ENCODE data around the gene SLC2A1. TPM values are rescaled to one million over a fixed set of nuclear protein-coding genes. Genes with fewer than 3 reads are reported as not detected.

Gene SLC2A1
- total RNA-seq, 2 experiments from 2014 or later: 66.6 to 93.4 TPM

DNA sequence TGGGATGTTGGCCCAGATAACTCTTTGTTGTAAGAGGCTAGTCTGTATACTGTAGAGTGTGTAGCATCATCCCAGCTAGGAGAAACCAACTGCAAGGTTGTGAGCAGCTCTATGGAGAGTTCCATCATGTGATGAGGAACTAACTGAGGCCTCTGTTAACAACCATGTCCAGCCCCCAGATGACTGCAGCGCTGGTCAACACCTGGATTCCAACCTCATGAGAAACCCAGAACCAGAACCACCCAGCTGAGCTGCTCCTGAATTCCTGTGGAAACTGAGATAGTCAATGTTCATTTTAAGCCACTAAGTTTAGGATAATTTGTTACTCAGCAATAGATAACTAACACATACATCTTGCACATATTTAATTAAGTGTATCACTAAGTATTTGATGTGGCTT lies 41.6 kb upstream of the SLC2A1 start:
- H3K9me3 ChIP-seq (ENCODE audit: low read length): no peaks in the 10 kb centered on the region
- H3K4me1 ChIP-seq (ENCODE audit: insufficient read depth, low read length, poor library complexity, severe bottlenecking): no peaks in the 10 kb centered on the region
- ChIA-PET CTCF (ENCODE audit: unreplicated experiment) (no interaction called here), POLR2A (no interaction called here)
- intact Hi-C loops (cut with micrococcal nuclease; ENCODE audit: unreplicated experiment): no loop called here
- BruUV-seq (replicated peaks): no TSS peak
- no peaks in the 10 kb centered on the region for H4K20me1 ChIP-seq (ENCODE audit: insufficient read depth, low read length)
- H3K9me2 ChIP-seq (ENCODE audit: insufficient read depth, low read length): no peaks in the 10 kb centered on the region
- H3K4me3 ChIP-seq (ENCODE audit: low read depth, low read length, poor library complexity, severe bottlenecking): no peak overlapping the region
- no peaks in the 10 kb centered on the region for H3K79me2 ChIP-seq (ENCODE audit: insufficient read depth, low read depth, low read length)
- no peak for TF ChIP-seq CTCF (conservative IDR thresholded peaks at IDR 0.05; ENCODE audit: low read length)
- no peak for TF ChIP-seq EZH2phosphoT487 (IDR thresholded peaks at IDR 0.05; ENCODE audit: borderline replicate concordance, low read depth, low read length)
- H3K27ac ChIP-seq (ENCODE audit: low read depth, low read length, poor library complexity, severe bottlenecking): no peak overlapping the region
- H3K36me3 ChIP-seq (ENCODE audit: insufficient read depth, low read length): no peaks in the 10 kb centered on the region
- H2AFZ ChIP-seq (ENCODE audit: low read length): no peak overlapping the region
- no peak for DNase-seq (ENCODE audit: low spot score)
- no peak overlapping the region for H3K4me2 ChIP-seq (ENCODE audit: low read length)

GRCh38 chr1:42999308-42999707 lies 40.6 kb upstream of the SLC2A1 start:
- BruUV-seq (replicated peaks): no TSS peak
- intact Hi-C loops (cut with micrococcal nuclease; ENCODE audit: unreplicated experiment): loop anchor here (1.0 kb wide), 1 partner anchor 18 kb away; no protein-coding TSS in a partner anchor
- Histone ChIP-seq H2AFZ (ENCODE audit: low read length) (no peak overlapping the region), H3K9me2 (ENCODE audit: insufficient read depth, low read length) (no peaks in the 10 kb centered on the region), H3K4me1 (ENCODE audit: insufficient read depth, low read length, poor library complexity, severe bottlenecking) (no peaks in the 10 kb centered on the region), H3K36me3 (ENCODE audit: insufficient read depth, low read length) (no peaks in the 10 kb centered on the region), H3K79me2 (ENCODE audit: insufficient read depth, low read depth, low read length) (no peaks in the 10 kb centered on the region), H3K9me3 (ENCODE audit: low read length) (no peaks in the 10 kb centered on the region), H3K4me2 (ENCODE audit: low read length) (no peak overlapping the region), H3K27ac (ENCODE audit: low read depth, low read length, poor library complexity, severe bottlenecking) (no peak overlapping the region), H4K20me1 (ENCODE audit: insufficient read depth, low read length) (no peaks in the 10 kb centered on the region), H3K4me3 (ENCODE audit: low read depth, low read length, poor library complexity, severe bottlenecking) (no peak overlapping the region)
- TF ChIP-seq CTCF (conservative IDR thresholded peaks at IDR 0.05; ENCODE audit: low read length): no peak
- no peak for TF ChIP-seq EZH2phosphoT487 (IDR thresholded peaks at IDR 0.05; ENCODE audit: borderline replicate concordance, low read depth, low read length)
- CTCF ChIA-PET (ENCODE audit: unreplicated experiment): no interaction called here
- no peak for DNase-seq (ENCODE audit: low spot score)
- POLR2A ChIA-PET: no interaction called here

GRCh38 chr1:42998386-42998785 lies 39.7 kb upstream of the SLC2A1 start:
- BruUV-seq (replicated peaks): no TSS peak

More at GRCh38 chr1:42998386-42998785, 39.7 kb upstream of the SLC2A1 start:
- TF ChIP-seq CTCF (conservative IDR thresholded peaks at IDR 0.05; ENCODE audit: low read length): no peak
- TF ChIP-seq EZH2phosphoT487 (IDR thresholded peaks at IDR 0.05; ENCODE audit: borderline replicate concordance, low read depth, low read length): no peak
- Histone ChIP-seq H3K4me3 (ENCODE audit: low read depth, low read length, poor library complexity, severe bottlenecking) (no peak overlapping the region), H3K27ac (ENCODE audit: low read depth, low read length, poor library complexity, severe bottlenecking) (no peak overlapping the region), H3K9me3 (ENCODE audit: low read length) (no peaks in the 10 kb centered on the region), H3K36me3 (ENCODE audit: insufficient read depth, low read length) (no peaks in the 10 kb centered on the region), H4K20me1 (ENCODE audit: insufficient read depth, low read length) (no peaks in the 10 kb centered on the region), H3K4me2 (ENCODE audit: low read length) (no peak overlapping the region), H2AFZ (ENCODE audit: low read length) (no peak overlapping the region), H3K79me2 (ENCODE audit: insufficient read depth, low read depth, low read length) (no peaks in the 10 kb centered on the region), H3K4me1 (ENCODE audit: insufficient read depth, low read length, poor library complexity, severe bottlenecking) (no peaks in the 10 kb centered on the region), H3K9me2 (ENCODE audit: insufficient read depth, low read length) (no peaks in the 10 kb centered on the region)
- intact Hi-C loops (cut with micrococcal nuclease; ENCODE audit: unreplicated experiment): no loop called here
- ChIA-PET CTCF (ENCODE audit: unreplicated experiment) (no interaction called here), POLR2A (interaction anchor here (1.1 kb wide), 1 partner anchor 35 kb away, joined by 3 read pairs; no protein-coding TSS in a partner anchor)
- no peak for DNase-seq (ENCODE audit: low spot score)

Measured in OCI-LY7 (cell line).